ENCODE measurements around the gene RASA2. TPM values are rescaled to one million over a fixed set of nuclear protein-coding genes. Genes with fewer than 3 reads are reported as not detected.

The RASA2 gene
- total and polyA plus RNA-seq, 2 of the 4 experiments (the other 2 are of a cell fraction): 6.1 to 14.0 TPM

DNA sequence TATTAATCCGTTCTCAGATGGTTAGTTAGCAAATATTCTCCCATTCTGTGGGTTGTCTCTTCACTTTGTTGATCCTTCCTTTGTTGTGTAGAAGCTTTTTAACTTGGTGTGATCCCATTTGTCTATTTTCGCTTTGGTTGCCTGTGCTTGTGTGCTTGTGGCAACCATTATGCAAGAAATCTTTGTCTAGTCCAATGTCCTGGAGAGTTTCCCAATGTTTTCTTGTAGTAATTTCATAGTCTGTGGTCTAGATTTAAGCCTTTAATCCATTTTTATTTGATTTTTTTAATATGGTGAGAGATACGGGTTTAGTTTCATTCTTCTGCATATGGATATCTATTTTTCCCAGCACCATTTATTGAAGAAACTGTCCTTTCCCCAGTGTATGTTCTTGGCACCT, 59.8 kb downstream of the RASA2 start:
- no peak overlapping the region for H3K4me3 ChIP-seq (ENCODE audit: insufficient read depth, low read depth, low read length)
- H3K79me1 ChIP-seq (ENCODE audit: low read depth in 1 of 2, low read length in 2 of 2): peaks cover 40 to 42% of the 10 kb centered on the region in 2 experiments
- H4K91ac ChIP-seq (ENCODE audit: insufficient read depth, low read depth, low read length): no peak overlapping the region
- H3K4ac ChIP-seq (ENCODE audit: low read depth, low read length): no peak overlapping the region
- H3K14ac ChIP-seq (replicated peaks; ENCODE audit: low read depth, low read length): no peak overlapping the region
- peaks cover 9% of the 10 kb centered on the region for H3K36me3 ChIP-seq (ENCODE audit: control insufficient read depth, insufficient read depth, low read length)
- no peak overlapping the region for H3K18ac ChIP-seq (ENCODE audit: low read depth, low read length)
- no peak overlapping the region for H4K8ac ChIP-seq (ENCODE audit: low read depth in 2 of 2, low read length in 2 of 2)
- H3K9me1 ChIP-seq (ENCODE audit: insufficient read depth, low read length): no peaks in the 10 kb centered on the region
- POLR2A ChIA-PET (ENCODE audit: unreplicated experiment): no interaction called here
- dilution Hi-C loops (cut with HindIII; ENCODE audit: low sequenced_read_pairs, unreplicated experiment): no loop called here
- no peaks in the 10 kb centered on the region for H4K20me1 ChIP-seq (ENCODE audit: insufficient read depth, low read length)
- H3K23ac ChIP-seq (ENCODE audit: low read depth, low read length): no peak overlapping the region
- in situ Hi-C loops (cut with MboI; ENCODE audit: low sequenced_read_pairs): loop anchor here (10.0 kb wide), 1 partner anchor 242 kb away; no protein-coding TSS in a partner anchor
- H3K4me1 ChIP-seq (ENCODE audit: control insufficient read depth, insufficient read depth, low read length): no peaks in the 10 kb centered on the region
- H2AFZ ChIP-seq (replicated peaks; ENCODE audit: low read length, poor library complexity): no peak overlapping the region
- no peak overlapping the region for H3K9ac ChIP-seq (ENCODE audit: low read depth, low read length)
- no peak for ATAC-seq (ENCODE audit: low read depth)
- H2AK5ac ChIP-seq (ENCODE audit: low read depth, low read length): no peak overlapping the region
- intact Hi-C loops (cut with micrococcal nuclease): no loop called here
- no peak overlapping the region for H2BK5ac ChIP-seq (ENCODE audit: low read depth, low read length, poor library complexity, severe bottlenecking)
- H3K9me3 ChIP-seq (ENCODE audit: control insufficient read depth, insufficient read depth, low read length): peaks cover 4% of the 10 kb centered on the region
- no peak overlapping the region for H2BK15ac ChIP-seq (ENCODE audit: low read depth, low read length)
- H4K5ac ChIP-seq (ENCODE audit: low read depth, low read length): no peak overlapping the region
- H2BK20ac ChIP-seq (ENCODE audit: low read depth, low read length): no peak overlapping the region
- no peak for DNase-seq
- H3K27me3 ChIP-seq (ENCODE audit: control insufficient read depth, insufficient read depth, low read length): no peaks in the 10 kb centered on the region
- TF ChIP-seq POLR2A (IDR thresholded peaks at IDR 0.05; ENCODE audit: low read depth, low read length) (no peak), RFX5 (IDR thresholded peaks at IDR 0.05; ENCODE audit: low read depth, low read length) (no peak), FOS (IDR thresholded peaks at IDR 0.05; ENCODE audit: low read depth, low read length) (no peak)
- CTCF ChIA-PET: no interaction called here
- H3K27ac ChIP-seq (ENCODE audit: insufficient read depth, low read length): no peak overlapping the region
- H2AK9ac ChIP-seq (replicated peaks; ENCODE audit: low read depth, low read length, poor library complexity): no peak overlapping the region
- no CpG with 5 or more reads among the region's 3 CpGs for WGBS, 2 experiments (ENCODE audit: extremely low coverage in 2 of 2, insufficient read length in 1 of 2)
- H3K56ac ChIP-seq (ENCODE audit: extremely low read depth, insufficient read depth, low read length): no peak overlapping the region
- H3K4me2 ChIP-seq (ENCODE audit: low read depth, low read length): no peak overlapping the region
- no TSS peak for BruUV-seq (replicated peaks)
- no peak overlapping the region for H2BK120ac ChIP-seq (ENCODE audit: low read depth, low read length)
